Gastroesophageal sphincter (tissue), 4 donors: ENCODE measurements around the gene PPP1R3C. TPM values are rescaled to one million over a fixed set of nuclear protein-coding genes. Genes with fewer than 3 reads are reported as not detected.
A peak's percentile ranks its signal among the peaks of the same experiment; 100 is the strongest.

Experiments
- ATAC-seq: fragments of 150-250 bp; one replicate; pipeline ENCODE4 v1.9.1; 2016; ENCODE audit warnings: mild to moderate bottlenecking, moderate library complexity
- H3K27ac ChIP-seq, 4 donors: fragments of 200-600 bp; sonication (generic) in 3 of 4; 1 replicate in 3 of 4; 2 replicates in 1 of 4; pipeline ENCODE4 v1.5.1; 2016 to 2019
- H3K27me3 ChIP-seq: fragments of 200-600 bp; sonication (generic); one replicate; pipeline ENCODE4 v1.5.1; 2019
- H3K36me3 ChIP-seq, 2 donors: fragments of 200-600 bp; sonication (generic); one replicate each; pipeline ENCODE4 v1.5.1; 2019; ENCODE audit warnings: control low read depth in 1 of 2
- H3K4me1 ChIP-seq, 3 donors: fragments of 200-600 bp; sonication (generic); 1 replicate in 2 of 3; 2 replicates in 1 of 3; pipeline ENCODE4 v1.5.1; 2016 to 2019; ENCODE audit warnings: control low read depth in 2 of 3
- H3K4me3 ChIP-seq, 2 donors: fragments of 200-600 bp; sonication (generic); one replicate each; pipeline ENCODE4 v1.5.1; 2019; ENCODE audit warnings: mild to moderate bottlenecking in 1 of 2, moderate library complexity in 1 of 2
- H3K9me3 ChIP-seq, 3 donors: fragments of 200-600 bp; sonication (generic); one replicate each; pipeline ENCODE4 v1.5.1; 2017 to 2019; ENCODE audit warnings: control low read depth in 2 of 3
- CTCF ChIP-seq, 4 experiments: fragments of 200-600 bp in 2 of 4; fragments of 450-650 bp in 2 of 4; sonication (generic) in 1 of 4; IDR thresholded peaks; one replicate each; pipeline ENCODE4 v1.5.1; 2017 to 2019; ENCODE audit warnings: antibody characterized with exemption in 4 of 4, mild to moderate bottlenecking in 2 of 4, moderate library complexity in 2 of 4
- EP300 ChIP-seq: sonication (generic); formaldehyde crosslinking; IDR thresholded peaks from one replicate; pipeline ENCODE4 v1.6.1; 2017; ENCODE audit warnings: antibody characterized with exemption, mild to moderate bottlenecking
- POLR2A ChIP-seq, 2 donors: fragments of 450-650 bp; IDR thresholded peaks; one replicate each; pipeline ENCODE4 v1.6.1; 2017; ENCODE audit warnings: antibody characterized with exemption in 2 of 2, mild to moderate bottlenecking in 2 of 2, moderate library complexity in 1 of 2
- POLR2AphosphoS5 ChIP-seq: sonication (generic); formaldehyde crosslinking; IDR thresholded peaks from one replicate; pipeline ENCODE4 v1.6.1; 2017; ENCODE audit warnings: antibody characterized with exemption
- WGBS, 2 donors: methylation state at CpG; one replicate each; pipeline ENCODE4 v1.1.5; 2018; ENCODE audit warnings: low coverage in 1 of 2; 5-methylcytosine and 5-hydroxymethylcytosine counted together
- total RNA-seq, 4 donors: library from RNA; depleted of rRNA; stranded (reverse); fragments of >200 nt; gene quantifications; one replicate each; pipeline ENCODE4 v1.1.0, GENCODE V29; 2016

The PPP1R3C gene
- total RNA-seq, 4 donors from 2014 or later: 83.3 to 162 (median 96.2) TPM

GRCh38 chr10:91616137-91616536 lies 16.7 kb downstream of the PPP1R3C start:
- H3K4me3 ChIP-seq: no peak overlapping the region
- no peaks in the 10 kb centered on the region for H3K27me3 ChIP-seq
- H3K9me3 ChIP-seq: peaks cover 0 to 7% (median 0%) of the 10 kb centered on the region in 3 donors
- peaks cover 3 to 27% (median 7%) of the 10 kb centered on the region in 3 donors for H3K4me1 ChIP-seq
- H3K36me3 ChIP-seq: peaks cover 0 to 9% of the 10 kb centered on the region in 2 donors
- no peak for ATAC-seq
- no peak overlapping the region for H3K27ac ChIP-seq
- TF ChIP-seq EP300 (no peak), CTCF (IDR thresholded peaks at IDR 0.05) (no peak), POLR2A (IDR thresholded peaks at IDR 0.05) (no peak), POLR2AphosphoS5 (no peak)
- 18 to 27% methylated on average over 1 of the region's 1 CpG for WGBS, 2 donors

GRCh38 chr10:91614225-91614624 lies 18.6 kb downstream of the PPP1R3C start:
- peaks cover 3 to 46% (median 12%) of the 10 kb centered on the region in 3 donors for H3K4me1 ChIP-seq
- WGBS, 2 donors: 25 to 44% methylated on average over 2 of the region's 2 CpGs
- H3K4me3 ChIP-seq: no peak overlapping the region
- peaks cover 0 to 1% of the 10 kb centered on the region in 2 donors for H3K36me3 ChIP-seq
- H3K9me3 ChIP-seq: no peaks in the 10 kb centered on the region
- H3K27me3 ChIP-seq: no peaks in the 10 kb centered on the region
- peak overlapping the region; percentile 44 to 84 (median 66) for H3K27ac ChIP-seq
- ATAC-seq: no peak
- TF ChIP-seq EP300: no peak
- no peak for TF ChIP-seq POLR2AphosphoS5
- no peak for TF ChIP-seq POLR2A (IDR thresholded peaks at IDR 0.05)
- no peak for TF ChIP-seq CTCF (IDR thresholded peaks at IDR 0.05)

- peak; percentile 90 for TF ChIP-seq POLR2AphosphoS5
- TF ChIP-seq CTCF (IDR thresholded peaks at IDR 0.05): no peak
- Histone ChIP-seq H3K27me3 (no peaks in the 10 kb centered on the region), H3K4me3 (no peak overlapping the region), H3K4me1 (peaks cover 6 to 52% (median 14%) of the 10 kb centered on the region in 3 donors), H3K36me3 (no peaks in the 10 kb centered on the region), H3K9me3 (no peaks in the 10 kb centered on the region), H3K27ac (peak overlapping the region; percentile 44 to 84 (median 66))
- peak; percentile 11 for ATAC-seq
- 31 to 37% methylated on average over 4 of the region's 4 CpGs for WGBS, 2 donors
Measured at GRCh38 chr10:91613411-91614187, 19.3 kb downstream of the PPP1R3C start.

GRCh38 chr10:91610919-91611318 lies 22.0 kb downstream of the PPP1R3C start:
- TF ChIP-seq EP300 (no peak), CTCF (IDR thresholded peaks at IDR 0.05) (no peak), POLR2A (IDR thresholded peaks at IDR 0.05) (no peak)
- no peaks in the 10 kb centered on the region for H3K27me3 ChIP-seq
- no CpG with 5 or more reads among the region's 1 CpG for WGBS, 2 donors
- H3K9me3 ChIP-seq: no peaks in the 10 kb centered on the region
- peak overlapping the region; percentile 0 to 86 (median 79) for H3K27ac ChIP-seq
- H3K4me1 ChIP-seq: peaks cover 16 to 66% (median 26%) of the 10 kb centered on the region in 3 donors
- H3K4me3 ChIP-seq: no peak overlapping the region
- no peaks in the 10 kb centered on the region for H3K36me3 ChIP-seq
- no peak for ATAC-seq

- H3K4me3 ChIP-seq: no peak overlapping the region
- H3K9me3 ChIP-seq: no peaks in the 10 kb centered on the region
- peak overlapping the region; percentile 74 to 98 (median 85) for H3K27ac ChIP-seq
- 68 to 70% methylated on average over 4 of the region's 4 CpGs for WGBS, 2 donors
- no peak for ATAC-seq
- no peaks in the 10 kb centered on the region for H3K36me3 ChIP-seq
- H3K27me3 ChIP-seq: no peaks in the 10 kb centered on the region
- TF ChIP-seq POLR2AphosphoS5: no peak
- TF ChIP-seq EP300: no peak
- TF ChIP-seq CTCF (IDR thresholded peaks at IDR 0.05): no peak
- no peak for TF ChIP-seq POLR2A (IDR thresholded peaks at IDR 0.05)
- H3K4me1 ChIP-seq: peaks cover 16 to 67% (median 26%) of the 10 kb centered on the region in 3 donors
Measured at GRCh38 chr10:91610444-91610843, 22.4 kb downstream of the PPP1R3C start.
